D341Med (cell line): ENCODE data around the gene TRPM3.

Source experiments
- DNase-seq: peaks from one replicate; pipeline ENCODE4 v3.0.0; 2012; ENCODE audit warnings: low spot score

Gene TRPM3

DNA sequence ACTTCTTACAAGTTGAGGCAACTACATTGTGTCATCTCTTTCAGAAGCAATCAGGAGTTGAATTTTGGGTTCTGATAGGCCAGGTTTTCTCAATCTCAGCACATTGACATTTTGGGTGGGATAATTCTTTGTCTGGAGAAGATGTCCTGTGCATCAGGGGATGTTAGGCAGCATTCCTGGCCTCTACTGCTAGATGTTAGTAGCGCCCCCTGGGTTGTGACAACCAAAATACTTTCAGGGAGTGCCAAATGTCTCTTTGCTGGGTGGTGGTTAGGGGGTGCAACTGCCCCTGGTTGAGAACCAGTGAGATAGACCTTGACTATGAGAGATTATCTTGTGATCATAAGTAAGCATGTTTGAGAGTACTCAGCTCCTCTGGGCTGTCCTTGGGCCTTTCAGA, 542.7 kb downstream of the TRPM3 start:
- no peak for DNase-seq

GRCh38 chr9:70577671-70578070, 543.8 kb downstream of the TRPM3 start:
- DNase-seq, result no peak

DNA sequence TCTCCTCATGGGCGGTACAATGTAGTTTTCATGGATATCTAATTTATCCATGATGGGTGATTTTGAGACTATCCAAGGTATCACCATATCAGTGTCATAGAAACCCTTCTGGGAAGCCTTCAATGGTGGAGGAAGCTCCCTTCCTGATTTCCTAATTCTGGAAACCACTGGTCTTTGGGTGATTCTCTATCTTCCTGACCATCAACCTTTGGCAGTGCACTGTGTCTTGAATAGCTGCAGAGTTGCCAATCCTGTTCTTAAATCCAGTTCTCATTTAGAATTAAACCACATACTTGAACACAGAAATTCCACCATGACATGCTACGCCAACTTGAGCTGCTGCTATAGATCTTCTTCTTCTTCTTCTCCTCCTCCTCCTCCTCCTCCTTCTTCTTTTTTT, 545.3 kb downstream of the TRPM3 start:
- DNase-seq, result no peak

GRCh38 chr9:70574151-70574837, 547.1 kb downstream of the TRPM3 start:
- no peak for DNase-seq

GRCh38 chr9:70573308-70573707, 548.1 kb downstream of the TRPM3 start:
- no peak for DNase-seq

DNA sequence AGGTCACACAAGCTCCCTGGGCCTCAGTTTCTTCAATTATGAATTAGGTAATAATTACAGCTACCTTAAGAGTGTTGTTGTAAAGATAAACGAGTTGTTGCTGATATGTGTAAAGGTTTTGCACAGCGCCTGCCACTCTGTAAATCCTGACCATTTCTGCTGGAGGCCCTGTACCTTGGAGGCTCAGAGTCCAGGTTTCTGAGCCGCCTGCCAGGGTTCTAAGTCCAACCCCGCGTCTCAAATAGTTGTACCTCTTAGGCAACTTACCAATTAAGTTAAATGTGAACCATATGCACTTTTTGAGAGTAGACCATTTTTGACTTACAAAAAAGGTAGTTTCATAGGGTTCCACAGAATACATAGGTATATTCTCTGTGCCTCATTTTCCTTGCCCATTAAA, 550.2 kb downstream of the TRPM3 start:
- DNase-seq, result no peak

DNA sequence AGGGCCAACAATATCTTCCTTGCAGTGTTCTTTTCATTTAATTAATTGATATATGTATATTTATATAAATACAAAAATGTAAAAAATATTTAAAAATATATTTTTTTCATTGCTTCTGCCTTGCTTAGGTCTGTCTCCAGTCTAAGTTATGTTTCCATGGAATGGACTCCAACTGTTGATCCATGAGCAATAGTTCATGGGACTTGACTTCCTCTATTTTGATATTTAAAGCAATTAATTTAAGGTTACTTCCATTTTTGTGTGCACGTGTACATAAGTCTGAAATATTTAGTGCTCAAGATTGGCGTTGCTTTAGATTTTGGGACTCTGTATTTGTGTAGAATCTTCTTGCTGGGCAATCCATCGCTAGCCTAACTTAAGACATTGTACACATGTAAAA, 551.6 kb downstream of the TRPM3 start:
- DNase-seq, result no peak

DNA sequence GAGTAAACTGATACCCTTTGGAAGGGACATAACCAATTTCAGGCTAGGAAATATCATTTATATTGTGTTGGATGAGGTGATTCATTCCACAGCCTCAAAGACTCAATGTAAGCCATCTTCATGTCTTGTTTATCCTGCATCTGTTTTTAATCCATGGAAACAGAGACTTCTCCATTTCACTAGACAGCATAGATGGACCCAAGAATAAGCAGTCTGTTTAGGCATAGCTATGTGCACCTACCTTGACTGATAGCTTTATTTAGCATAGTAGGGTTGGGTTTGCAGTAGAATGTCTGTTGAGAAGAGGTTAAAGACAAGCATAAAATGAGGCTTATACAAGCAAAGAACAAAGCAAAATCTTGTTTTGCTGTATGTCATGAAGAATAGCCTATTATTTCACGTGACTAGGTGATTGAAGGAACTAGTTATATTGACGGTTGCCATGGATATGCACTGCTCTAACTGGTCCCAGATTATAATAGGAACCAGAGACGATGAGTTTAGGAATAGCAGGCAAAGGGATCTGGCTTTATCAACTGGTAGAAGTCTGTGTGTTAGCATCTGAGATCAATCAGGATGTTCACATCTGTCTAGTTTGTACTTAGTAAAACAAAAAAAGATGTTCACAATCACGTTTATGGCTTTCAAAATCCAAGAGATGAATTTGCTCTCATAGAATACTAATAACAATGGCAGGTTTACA, 552.2 kb downstream of the TRPM3 start:
- no peak for DNase-seq

DNA sequence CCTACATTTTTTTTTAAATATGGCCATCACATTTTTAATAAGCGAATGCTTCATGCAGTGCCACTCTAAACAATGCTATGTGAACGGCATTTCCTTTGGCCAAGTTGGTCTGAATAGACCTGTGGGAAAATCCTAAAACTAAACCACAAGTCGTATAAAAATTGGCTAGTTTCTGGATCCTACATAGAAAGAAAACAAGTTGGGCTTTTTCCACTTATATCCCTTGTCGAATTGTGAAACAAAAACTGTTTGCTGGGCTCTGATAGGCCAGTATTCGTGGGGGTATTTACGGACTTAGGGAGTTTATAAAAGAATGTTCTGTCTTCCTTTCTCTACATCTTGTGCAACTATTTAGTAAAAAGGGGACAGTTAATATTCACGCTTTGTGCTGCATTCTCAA, 553.9 kb downstream of the TRPM3 start:
- DNase-seq, result no peak

DNA sequence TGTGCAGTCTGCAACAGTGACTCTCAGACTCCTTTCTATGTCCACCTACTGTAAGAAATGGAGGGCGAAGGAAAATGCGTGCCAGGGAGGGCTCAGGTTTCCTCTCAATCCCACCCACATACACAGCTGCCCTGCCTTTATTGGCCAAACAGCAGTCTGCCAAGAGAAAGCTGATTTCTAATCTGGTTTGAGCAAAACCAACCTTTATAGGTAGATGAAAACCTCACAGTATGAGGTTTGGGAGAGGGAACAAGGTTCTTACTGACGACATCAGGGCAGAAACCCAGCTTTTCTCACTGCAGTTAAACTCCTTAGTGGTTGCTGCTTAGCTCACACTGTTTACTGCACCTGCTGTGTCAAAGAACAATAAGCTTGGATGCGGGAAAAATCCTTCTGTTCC, 554.7 kb downstream of the TRPM3 start:
- no peak for DNase-seq

DNA sequence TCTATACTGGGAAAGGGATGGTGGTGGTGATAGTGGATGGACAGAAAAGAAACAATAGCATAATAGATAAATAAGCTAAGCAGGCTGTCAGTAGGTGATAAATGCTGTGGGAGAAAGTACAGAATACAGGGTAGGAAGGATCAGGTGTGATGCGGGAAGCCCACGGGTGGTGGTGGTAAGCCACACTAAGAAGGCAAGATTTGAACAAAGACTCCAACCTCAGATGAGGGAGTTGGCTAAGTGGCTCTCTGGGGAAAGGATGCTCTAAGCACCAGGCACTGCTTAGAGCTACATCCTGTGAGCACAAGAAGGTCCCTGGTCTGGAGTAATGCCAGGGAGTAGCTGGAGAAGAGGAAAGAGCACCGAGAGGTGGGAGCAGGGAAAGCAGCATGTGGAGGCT, 555.4 kb downstream of the TRPM3 start:
- DNase-seq, result no peak

GRCh38 chr9:70564468-70565335, 556.7 kb downstream of the TRPM3 start:
- no peak for DNase-seq

DNA sequence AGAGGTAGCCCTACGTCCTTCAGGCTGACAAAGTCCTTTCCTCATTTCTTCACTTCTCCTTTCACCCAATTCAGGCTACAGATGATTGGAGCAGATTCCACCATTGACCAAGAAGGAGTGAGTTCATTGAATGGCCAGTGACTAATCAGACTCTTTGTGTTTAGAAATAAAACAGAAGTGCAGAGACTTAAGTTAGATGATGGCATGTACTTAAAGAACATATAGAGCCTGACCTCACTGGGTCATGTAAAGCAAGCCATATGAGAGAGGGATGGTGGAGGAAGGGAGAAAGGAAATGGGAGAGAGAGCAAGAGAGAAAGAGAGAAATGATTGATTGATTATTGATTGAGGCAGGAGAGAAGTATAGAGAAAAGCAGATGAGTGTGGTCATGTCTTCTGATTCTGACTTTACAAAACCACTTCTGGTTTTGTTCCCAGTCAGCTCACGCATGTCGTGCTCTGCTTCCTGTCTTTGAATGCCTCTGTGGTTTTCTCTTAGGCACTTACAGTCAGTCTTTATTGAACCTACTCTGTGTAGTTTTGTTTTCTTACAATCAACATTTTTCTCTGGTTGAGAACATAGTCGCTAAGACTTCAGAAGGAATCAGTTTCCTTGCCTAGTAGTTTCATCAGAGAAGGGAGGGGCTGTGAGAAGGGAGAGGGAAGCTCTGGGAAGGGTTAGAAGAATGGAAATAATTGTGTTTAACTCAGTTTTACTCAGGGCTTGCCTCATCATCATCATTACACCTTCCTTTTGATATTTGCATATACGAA, 557.8 kb downstream of the TRPM3 start:
- no peak for DNase-seq

- no peak for DNase-seq
Observed at GRCh38 chr9:70563010-70563409, 558.4 kb downstream of the TRPM3 start.

GRCh38 chr9:70561786-70562395, 559.5 kb downstream of the TRPM3 start:
- DNase-seq, result no peak

DNA sequence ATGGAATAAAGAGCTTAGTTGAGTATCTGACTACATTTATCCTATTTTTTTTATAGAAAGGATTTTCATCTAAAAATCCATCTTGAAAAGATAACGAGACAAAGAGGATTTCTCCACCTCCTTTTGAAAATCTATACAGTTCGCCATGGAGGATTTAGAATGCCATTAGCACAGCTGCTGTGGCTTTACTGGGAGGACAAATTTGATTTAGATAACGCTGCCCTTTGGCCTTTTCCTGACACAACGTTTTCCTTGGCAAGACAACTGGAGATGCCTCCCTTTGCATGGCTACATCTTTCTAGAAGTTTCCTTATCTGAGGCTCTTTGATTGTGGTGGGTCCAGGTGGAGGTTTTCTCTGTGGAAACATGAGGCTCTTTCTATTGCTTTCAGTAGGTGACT, 560.3 kb downstream of the TRPM3 start:
- no peak for DNase-seq

DNA sequence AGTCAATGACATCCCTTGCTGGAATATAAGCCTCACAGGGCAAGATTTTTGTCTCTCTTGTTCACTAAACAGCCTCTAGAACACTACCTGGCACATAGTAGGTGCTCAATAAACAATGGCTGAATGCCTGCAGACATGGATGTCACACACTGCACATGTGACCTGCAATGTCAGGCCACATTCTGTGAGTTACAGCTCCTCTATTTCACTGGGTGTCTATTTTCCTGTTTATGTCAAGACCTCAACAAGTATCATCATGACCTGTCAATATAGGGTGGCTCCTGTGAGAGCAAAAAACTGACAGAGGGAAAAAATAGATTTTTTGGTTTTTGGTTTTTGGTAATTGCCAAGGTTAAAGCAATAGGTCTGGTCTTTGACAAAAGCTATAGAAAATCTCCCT, 562.3 kb downstream of the TRPM3 start:
- no peak for DNase-seq

DNA sequence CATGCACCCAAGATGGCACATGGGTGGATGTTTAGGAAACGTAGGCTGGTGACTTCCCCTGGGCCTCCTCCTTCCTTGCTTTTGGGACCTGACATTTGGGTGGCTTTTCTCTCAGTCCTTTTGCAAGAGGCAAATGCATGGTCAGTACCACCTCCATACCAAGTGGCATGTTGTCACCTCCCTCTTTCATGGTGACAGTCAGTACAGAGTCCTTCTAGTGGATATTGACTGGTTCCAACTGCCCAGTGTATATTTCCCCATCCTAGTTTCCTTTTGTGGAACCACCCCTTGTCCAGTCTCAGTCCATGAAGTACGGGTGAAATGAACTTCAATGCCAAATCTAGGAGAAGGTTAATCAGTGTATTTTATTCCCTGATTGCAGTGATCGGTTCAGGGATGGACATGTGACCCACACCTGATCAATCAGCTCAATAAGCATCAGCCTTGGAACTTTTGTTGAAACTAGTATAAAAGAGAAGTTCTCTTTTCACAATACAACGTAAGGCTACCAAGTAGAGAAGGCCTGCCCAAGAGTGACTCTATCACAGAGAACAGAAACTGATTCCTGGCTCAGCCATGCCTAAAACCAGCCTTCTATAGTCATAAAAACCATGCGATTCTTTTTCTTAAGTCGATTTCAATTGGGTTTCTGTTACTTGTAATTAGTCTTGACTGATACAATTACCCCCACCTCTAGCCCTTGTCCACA, 563.6 kb downstream of the TRPM3 start:
- no peak for DNase-seq

- no peak for DNase-seq
Observed at GRCh38 chr9:70556771-70557170, 564.6 kb downstream of the TRPM3 start.

GRCh38 chr9:70554881-70555280, 566.5 kb downstream of the TRPM3 start:
- DNase-seq, result no peak
